Measurements from ENCODE around the gene VPS51.
"Not testable (repeated sequence)": the region's sequence is repeated elsewhere in the genome, so short reads cannot be mapped to it uniquely, and the experiment has no call there.

Gene VPS51

DNA sequence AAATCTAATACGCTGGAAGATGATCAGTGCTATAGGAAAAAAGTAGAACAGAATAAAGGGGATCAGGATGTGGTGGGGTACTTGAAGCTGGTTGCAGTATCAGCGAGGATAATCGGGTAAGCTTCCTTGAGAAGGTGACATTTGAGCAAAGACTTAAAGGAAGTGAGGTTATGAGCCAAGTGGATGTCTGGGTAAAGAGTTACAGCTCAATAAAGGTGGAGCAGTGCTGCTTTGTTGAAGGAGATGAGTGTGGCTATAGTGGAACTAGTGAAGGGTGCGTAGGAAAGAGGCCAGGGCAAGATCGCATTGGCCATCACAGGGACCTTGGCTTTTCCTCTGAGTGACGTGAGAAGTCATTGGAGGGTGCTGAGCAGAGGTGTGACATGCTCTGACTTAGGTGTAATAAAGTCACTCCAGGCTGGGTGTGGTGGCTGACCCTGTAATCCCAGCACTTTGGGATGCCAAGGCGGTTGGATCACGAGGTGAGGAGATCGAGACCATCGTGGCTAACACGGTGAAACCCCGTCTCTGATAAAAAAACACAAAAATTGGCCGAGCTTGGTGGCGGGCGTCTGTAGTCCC is 40.6 kb downstream of the VPS51 start:
- no peak overlapping the region for H3K27ac ChIP-seq (ENCODE audit: low read length)
- H3K4me2 ChIP-seq (ENCODE audit: low read length): no peak overlapping the region
- H3K4me1 ChIP-seq (ENCODE audit: low read length): peaks cover 18% of the 10 kb centered on the region
- TF ChIP-seq EZH2phosphoT487 (IDR thresholded peaks at IDR 0.05; ENCODE audit: low read depth): no peak
- TF ChIP-seq, protein P1, sequence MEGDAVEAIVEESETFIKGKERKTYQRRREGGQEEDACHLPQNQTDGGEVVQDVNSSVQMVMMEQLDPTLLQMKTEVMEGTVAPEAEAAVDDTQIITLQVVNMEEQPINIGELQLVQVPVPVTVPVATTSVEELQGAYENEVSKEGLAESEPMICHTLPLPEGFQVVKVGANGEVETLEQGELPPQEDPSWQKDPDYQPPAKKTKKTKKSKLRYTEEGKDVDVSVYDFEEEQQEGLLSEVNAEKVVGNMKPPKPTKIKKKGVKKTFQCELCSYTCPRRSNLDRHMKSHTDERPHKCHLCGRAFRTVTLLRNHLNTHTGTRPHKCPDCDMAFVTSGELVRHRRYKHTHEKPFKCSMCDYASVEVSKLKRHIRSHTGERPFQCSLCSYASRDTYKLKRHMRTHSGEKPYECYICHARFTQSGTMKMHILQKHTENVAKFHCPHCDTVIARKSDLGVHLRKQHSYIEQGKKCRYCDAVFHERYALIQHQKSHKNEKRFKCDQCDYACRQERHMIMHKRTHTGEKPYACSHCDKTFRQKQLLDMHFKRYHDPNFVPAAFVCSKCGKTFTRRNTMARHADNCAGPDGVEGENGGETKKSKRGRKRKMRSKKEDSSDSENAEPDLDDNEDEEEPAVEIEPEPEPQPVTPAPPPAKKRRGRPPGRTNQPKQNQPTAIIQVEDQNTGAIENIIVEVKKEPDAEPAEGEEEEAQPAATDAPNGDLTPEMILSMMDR (IDR thresholded peaks at IDR 0.05; ENCODE audit: low read depth, low read length): no peak
- H3K9ac ChIP-seq (ENCODE audit: low read length): no peak overlapping the region
- no peak overlapping the region for H3K4me3 ChIP-seq (ENCODE audit: low read length)
- no peaks in the 10 kb centered on the region for H4K20me1 ChIP-seq (ENCODE audit: insufficient read depth, low read length)
- H2AFZ ChIP-seq (ENCODE audit: low read depth, low read length): no peak overlapping the region
- no peaks in the 10 kb centered on the region for H3K9me3 ChIP-seq (ENCODE audit: insufficient read depth, low read length)
- H3K27me3 ChIP-seq (ENCODE audit: low read depth, low read length): peaks cover 9% of the 10 kb centered on the region; the same call in 1 of the 2 replicates
- peaks cover 37% of the 10 kb centered on the region for H3K79me2 ChIP-seq (ENCODE audit: low read length)
- peaks cover 12% of the 10 kb centered on the region for H3K36me3 ChIP-seq (replicated peaks; ENCODE audit: low read depth, low read length)

DNA sequence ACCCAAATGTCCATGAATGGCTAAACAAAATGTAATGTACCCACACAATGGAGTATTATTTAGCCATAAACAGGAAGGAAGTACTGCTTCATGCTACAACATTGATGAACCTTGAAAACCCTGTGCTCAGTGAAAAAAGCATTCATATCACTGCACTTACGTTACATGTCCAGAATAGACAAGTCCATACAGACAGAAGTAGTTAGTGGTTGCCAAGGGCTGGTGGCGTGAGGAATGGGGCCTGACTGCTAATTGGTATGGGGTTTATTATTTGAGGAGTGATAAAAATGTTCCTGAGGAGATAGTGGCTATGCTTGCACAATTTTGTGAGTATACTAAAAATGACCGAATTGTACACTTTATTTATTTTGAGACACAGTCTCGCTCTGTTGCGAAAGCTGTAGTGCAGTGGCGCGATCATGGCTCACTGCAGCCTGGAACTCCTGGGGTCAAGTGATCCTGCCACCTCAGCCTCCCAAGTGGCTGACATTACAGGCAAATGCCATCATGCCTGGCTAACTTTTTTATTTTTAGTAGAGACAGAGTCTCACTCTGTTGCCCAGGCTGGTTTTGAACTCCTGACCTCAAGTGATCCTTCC is 46.0 kb downstream of the VPS51 start:
- H3K79me2 ChIP-seq (ENCODE audit: low read length): no peaks in the 10 kb centered on the region
- H3K9me3 ChIP-seq (ENCODE audit: insufficient read depth, low read length): no peaks in the 10 kb centered on the region
- H3K36me3 ChIP-seq (replicated peaks; ENCODE audit: low read depth, low read length): no peaks in the 10 kb centered on the region
- H4K20me1 ChIP-seq (ENCODE audit: insufficient read depth, low read length): no peaks in the 10 kb centered on the region
- no peak overlapping the region for H3K27ac ChIP-seq (ENCODE audit: low read length)
- no peak overlapping the region for H3K9ac ChIP-seq (ENCODE audit: low read length)
- H3K4me2 ChIP-seq (ENCODE audit: low read length): no peak overlapping the region
- H3K4me3 ChIP-seq (ENCODE audit: low read length): no peak overlapping the region
- TF ChIP-seq EZH2phosphoT487 (IDR thresholded peaks at IDR 0.05; ENCODE audit: low read depth): no peak
- TF ChIP-seq, protein P1 (IDR thresholded peaks at IDR 0.05; ENCODE audit: low read depth, low read length): no peak
- no peak overlapping the region for H2AFZ ChIP-seq (ENCODE audit: low read depth, low read length)
- H3K4me1 ChIP-seq (ENCODE audit: low read length): peaks cover 8% of the 10 kb centered on the region
- peaks cover 13% of the 10 kb centered on the region; the same call in 1 of the 2 replicates for H3K27me3 ChIP-seq (ENCODE audit: low read depth, low read length)

DNA sequence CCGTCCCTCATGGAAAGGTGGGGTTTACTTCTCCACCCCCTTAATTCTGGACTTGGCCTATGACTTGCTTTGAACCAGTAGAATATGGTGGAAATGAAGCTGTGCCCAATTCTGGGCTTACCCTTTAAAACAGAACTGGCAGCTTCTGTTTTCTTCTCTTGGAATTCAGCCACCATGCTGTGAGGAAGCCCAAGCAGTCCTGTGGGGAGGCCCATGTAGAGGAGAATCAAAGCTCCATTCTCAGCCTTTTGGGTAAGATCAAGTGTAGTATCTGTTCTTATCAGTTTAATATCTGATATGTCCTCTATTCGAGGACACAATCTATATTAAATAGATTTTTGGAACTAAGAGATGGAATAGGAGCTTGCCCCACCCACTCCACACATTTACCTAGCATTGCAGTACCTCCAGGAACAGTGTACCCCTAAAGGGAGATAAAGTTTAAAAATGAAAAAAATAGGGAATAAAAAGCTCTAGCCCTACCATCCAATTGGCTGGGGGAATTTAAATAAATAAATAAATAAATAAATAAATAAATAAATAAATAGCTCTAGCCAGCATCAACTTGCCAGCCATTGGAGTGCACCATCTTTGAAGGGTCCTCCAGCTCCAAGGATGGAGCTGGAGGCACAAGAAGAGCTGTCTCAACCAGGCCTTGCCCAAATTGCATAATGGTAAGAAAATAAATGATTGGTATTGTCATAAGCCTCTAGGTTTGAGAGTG is 51.5 kb downstream of the VPS51 start:
- Histone ChIP-seq H4K20me1 (ENCODE audit: insufficient read depth, low read length) (no peaks in the 10 kb centered on the region), H3K9ac (ENCODE audit: low read length) (no peak overlapping the region), H2AFZ (ENCODE audit: low read depth, low read length) (no peak overlapping the region), H3K4me3 (ENCODE audit: low read length) (no peak overlapping the region), H3K27me3 (ENCODE audit: low read depth, low read length) (no peaks in the 10 kb centered on the region), H3K9me3 (ENCODE audit: insufficient read depth, low read length) (no peaks in the 10 kb centered on the region), H3K79me2 (ENCODE audit: low read length) (no peaks in the 10 kb centered on the region), H3K36me3 (replicated peaks; ENCODE audit: low read depth, low read length) (no peaks in the 10 kb centered on the region), H3K27ac (ENCODE audit: low read length) (no peak overlapping the region), H3K4me1 (ENCODE audit: low read length) (peaks cover 27% of the 10 kb centered on the region), H3K4me2 (ENCODE audit: low read length) (no peak overlapping the region)
- TF ChIP-seq, protein P1 (IDR thresholded peaks at IDR 0.05; ENCODE audit: low read depth, low read length): no peak
- no peak for TF ChIP-seq EZH2phosphoT487 (IDR thresholded peaks at IDR 0.05; ENCODE audit: low read depth)

DNA sequence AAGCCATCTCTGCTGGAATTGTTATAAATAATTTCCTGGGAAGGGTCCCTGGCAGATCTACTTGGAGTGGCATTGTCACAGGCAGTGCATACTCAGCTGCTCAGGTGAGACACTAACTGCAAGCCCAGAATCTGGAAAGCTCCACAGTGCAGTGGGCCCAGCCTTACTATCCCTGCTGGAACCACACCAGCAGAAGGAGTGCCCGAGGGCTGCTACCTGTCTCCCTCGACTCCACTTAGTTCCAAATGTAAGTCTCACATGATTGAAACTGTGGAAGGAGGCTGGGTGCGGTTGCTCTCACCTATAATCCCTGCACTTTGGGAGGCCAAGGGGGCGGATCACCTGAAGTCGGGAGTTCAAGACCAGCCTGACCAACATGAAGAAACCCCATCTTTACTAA is 52.6 kb downstream of the VPS51 start:
- no peaks in the 10 kb centered on the region for H4K20me1 ChIP-seq (ENCODE audit: insufficient read depth, low read length)
- no peak overlapping the region for H3K4me3 ChIP-seq (ENCODE audit: low read length)
- no peak overlapping the region for H3K4me2 ChIP-seq (ENCODE audit: low read length)
- no peak overlapping the region for H3K9ac ChIP-seq (ENCODE audit: low read length)
- no peak overlapping the region for H3K27ac ChIP-seq (ENCODE audit: low read length)
- no peaks in the 10 kb centered on the region for H3K79me2 ChIP-seq (ENCODE audit: low read length)
- H3K4me1 ChIP-seq (ENCODE audit: low read length): peaks cover 29% of the 10 kb centered on the region
- H3K36me3 ChIP-seq (replicated peaks; ENCODE audit: low read depth, low read length): no peaks in the 10 kb centered on the region
- no peak overlapping the region for H2AFZ ChIP-seq (ENCODE audit: low read depth, low read length)
- no peaks in the 10 kb centered on the region for H3K9me3 ChIP-seq (ENCODE audit: insufficient read depth, low read length)
- H3K27me3 ChIP-seq (ENCODE audit: low read depth, low read length): no peaks in the 10 kb centered on the region
- TF ChIP-seq, protein P1 (IDR thresholded peaks at IDR 0.05; ENCODE audit: low read depth, low read length): no peak
- no peak for TF ChIP-seq EZH2phosphoT487 (IDR thresholded peaks at IDR 0.05; ENCODE audit: low read depth)

DNA sequence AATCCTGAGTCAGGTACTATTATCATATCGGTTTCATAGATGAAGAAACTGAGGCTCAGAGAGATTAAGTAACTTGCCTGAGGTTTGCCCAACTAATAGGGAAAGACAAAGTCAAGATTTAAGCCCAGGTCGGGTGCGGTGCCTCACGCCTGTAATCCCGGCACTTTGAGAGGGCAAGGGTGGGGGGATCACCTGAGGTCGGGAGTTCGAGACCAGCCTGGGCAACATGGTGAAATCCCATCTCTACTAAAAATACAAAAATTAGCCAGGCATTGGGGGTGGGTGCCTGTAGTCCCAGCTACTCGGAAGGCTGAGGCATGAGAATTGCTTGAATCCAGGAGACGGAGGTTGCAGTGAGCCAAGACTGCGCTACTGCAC is 54.1 kb downstream of the VPS51 start:
- not testable (repeated sequence) for H3K9ac ChIP-seq (ENCODE audit: low read length); H4K20me1 ChIP-seq (ENCODE audit: insufficient read depth, low read length); H3K27me3 ChIP-seq (ENCODE audit: low read depth, low read length); H3K79me2 ChIP-seq (ENCODE audit: low read length); H3K9me3 ChIP-seq (ENCODE audit: insufficient read depth, low read length); H3K4me3 ChIP-seq (ENCODE audit: low read length); H3K27ac ChIP-seq (ENCODE audit: low read length); H3K36me3 ChIP-seq (replicated peaks; ENCODE audit: low read depth, low read length); H2AFZ ChIP-seq (ENCODE audit: low read depth, low read length); H3K4me2 ChIP-seq (ENCODE audit: low read length)
- H3K4me1 ChIP-seq (ENCODE audit: low read length): peaks cover 29% of the 10 kb centered on the region

Measured in OCI-LY3 (cell line).